ENCODE results near the gene PJVK. TPM values are rescaled to one million over a fixed set of nuclear protein-coding genes. Genes with fewer than 3 reads are reported as not detected.
"Not testable (repeated sequence)": the region's sequence is repeated elsewhere in the genome, so short reads cannot be mapped to it uniquely, and the experiment has no call there.

The PJVK gene
- total RNA-seq, 6 donors from 2014 or later = 1.7 to 3.7 (median 2.1) TPM; not detected in 1

DNA sequence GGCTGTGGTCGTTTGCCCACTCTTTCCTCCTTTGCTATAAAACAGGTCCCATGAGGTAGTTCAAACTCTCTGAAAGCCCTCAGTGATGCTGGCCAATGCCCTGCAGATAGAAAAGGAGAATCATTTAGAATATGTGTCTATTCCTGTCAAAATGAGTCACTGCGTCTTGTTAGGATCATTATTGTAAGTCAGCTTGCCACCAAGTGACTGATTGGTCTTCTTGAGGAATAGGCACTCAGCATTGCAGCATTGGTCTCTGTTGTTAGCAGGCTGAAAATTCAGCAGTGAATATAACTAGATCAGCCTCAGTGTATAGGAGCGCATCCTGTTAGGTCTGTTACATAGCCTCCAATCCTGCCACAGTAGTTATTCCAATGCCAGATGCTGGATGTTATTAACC lies 29.1 kb upstream of the PJVK start:
- WGBS, 2 donors = 96 to 98% methylated on average over 3 of the region's 3 CpGs
- H3K9me3 ChIP-seq = peaks cover 0 to 6% (median 0%) of the 10 kb centered on the region in 4 donors

GRCh38 chr2:178423746-178424145 lies 27.4 kb upstream of the PJVK start:
- DNase-seq = not testable (repeated sequence)

More for the DNA sequence above, 29.1 kb upstream of the PJVK start:
- DNase-seq (no peak), ATAC-seq (ENCODE audit: low FRiP score in 2 of 2) (no peak)
- no peak for TF ChIP-seq EP300 (IDR thresholded peaks at IDR 0.05)
- TF ChIP-seq POLR2AphosphoS5 (IDR thresholded peaks at IDR 0.05) = no peak
- no peak for TF ChIP-seq CTCF (IDR thresholded peaks at IDR 0.05)
- no peak for TF ChIP-seq POLR2A (IDR thresholded peaks at IDR 0.05)
- no peak overlapping the region for H3K27ac ChIP-seq
- H3K27me3 ChIP-seq = no peaks in the 10 kb centered on the region
- H3K4me3 ChIP-seq = no peak overlapping the region
- H3K4me1 ChIP-seq = no peaks in the 10 kb centered on the region
- H3K36me3 ChIP-seq = peaks cover 0 to 7% (median 3%) of the 10 kb centered on the region in 4 donors

GRCh38 chr2:178425255-178425827 lies 25.8 kb upstream of the PJVK start:
- H3K36me3 ChIP-seq = peaks cover 0 to 35% (median 9%) of the 10 kb centered on the region in 4 donors
- DNase-seq (no peak), ATAC-seq (ENCODE audit: low FRiP score in 2 of 2) (no peak)
- no peaks in the 10 kb centered on the region for H3K4me1 ChIP-seq
- no peaks in the 10 kb centered on the region for H3K27me3 ChIP-seq
- H3K4me3 ChIP-seq = no peak overlapping the region
- TF ChIP-seq POLR2AphosphoS5 (IDR thresholded peaks at IDR 0.05) (no peak), EP300 (IDR thresholded peaks at IDR 0.05) (no peak), CTCF (IDR thresholded peaks at IDR 0.05) (no peak), POLR2A (IDR thresholded peaks at IDR 0.05) (no peak)
- H3K27ac ChIP-seq = no peak overlapping the region
- 97 to 99% methylated on average over 4 of the region's 4 CpGs for WGBS, 2 donors
- peaks cover 0 to 6% (median 0%) of the 10 kb centered on the region in 4 donors for H3K9me3 ChIP-seq

More at GRCh38 chr2:178423746-178424145, 27.4 kb upstream of the PJVK start:
- H3K9me3 ChIP-seq; H3K27ac ChIP-seq; H3K4me3 ChIP-seq; H3K4me1 ChIP-seq; ATAC-seq (ENCODE audit: low FRiP score in 2 of 2); H3K27me3 ChIP-seq: not testable (repeated sequence)
- 94 to 96% methylated on average over 5 of the region's 5 CpGs for WGBS, 2 donors
- peaks cover 0 to 20% (median 7%) of the 10 kb centered on the region in 4 donors for H3K36me3 ChIP-seq

DNA sequence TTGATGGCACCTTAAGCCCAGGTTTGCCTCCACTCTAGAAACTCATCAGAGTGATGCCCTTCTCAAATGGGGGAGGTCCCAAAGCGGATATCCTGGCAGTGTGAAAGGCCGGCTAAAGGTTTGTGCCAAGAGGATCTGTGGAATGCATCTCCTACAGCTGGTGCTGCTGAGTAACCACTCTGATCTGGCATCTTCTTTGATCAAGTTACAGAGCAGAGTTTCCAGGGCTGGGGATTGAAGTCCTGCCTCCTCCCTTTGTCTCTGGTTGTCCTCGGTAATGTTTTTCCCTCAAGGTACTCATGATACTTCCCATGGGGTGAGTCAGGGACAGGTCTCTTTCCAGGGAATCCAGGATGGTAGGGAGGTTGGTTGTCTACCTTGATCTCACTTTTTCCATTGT lies 24.8 kb upstream of the PJVK start:
- H3K27ac ChIP-seq = no peak overlapping the region
- peaks cover 0 to 45% (median 16%) of the 10 kb centered on the region in 4 donors for H3K36me3 ChIP-seq
- H3K4me1 ChIP-seq = no peaks in the 10 kb centered on the region
- DNase-seq (no peak), ATAC-seq (ENCODE audit: low FRiP score in 2 of 2) (no peak)
- peaks cover 0 to 6% (median 0%) of the 10 kb centered on the region in 4 donors for H3K9me3 ChIP-seq
- 93 to 94% methylated on average over 3 of the region's 3 CpGs for WGBS, 2 donors
- no peaks in the 10 kb centered on the region for H3K27me3 ChIP-seq
- TF ChIP-seq CTCF (IDR thresholded peaks at IDR 0.05) (no peak), POLR2AphosphoS5 (IDR thresholded peaks at IDR 0.05) (no peak), POLR2A (IDR thresholded peaks at IDR 0.05) (no peak), EP300 (IDR thresholded peaks at IDR 0.05) (no peak)
- no peak overlapping the region for H3K4me3 ChIP-seq

DNA sequence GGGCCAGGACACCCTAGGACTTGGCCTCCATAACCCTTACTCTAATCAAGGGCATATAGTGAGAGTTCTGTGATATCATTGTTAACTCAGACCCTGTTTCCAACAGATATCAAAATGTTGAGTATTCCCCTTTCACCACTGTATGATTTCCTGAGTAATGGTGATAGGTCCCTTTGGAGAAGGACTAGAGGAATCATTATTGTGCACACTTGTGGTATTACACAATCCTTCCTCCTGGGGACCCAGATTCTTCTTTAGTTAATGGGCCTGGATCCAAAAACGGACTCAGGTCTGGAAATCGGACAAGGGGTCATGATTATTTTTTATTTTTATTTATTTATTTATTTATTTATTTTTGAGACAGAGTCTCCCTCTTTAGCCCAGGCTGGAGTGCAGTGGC lies 23.7 kb upstream of the PJVK start:
- no peak overlapping the region for H3K4me3 ChIP-seq
- no peaks in the 10 kb centered on the region for H3K27me3 ChIP-seq
- DNase-seq (no peak), ATAC-seq (ENCODE audit: low FRiP score in 2 of 2) (no peak)
- H3K9me3 ChIP-seq = peaks cover 0 to 6% (median 0%) of the 10 kb centered on the region in 4 donors
- no peak for TF ChIP-seq EP300 (IDR thresholded peaks at IDR 0.05)
- no peak for TF ChIP-seq POLR2A (IDR thresholded peaks at IDR 0.05)
- TF ChIP-seq POLR2AphosphoS5 (IDR thresholded peaks at IDR 0.05) = no peak
- TF ChIP-seq CTCF (IDR thresholded peaks at IDR 0.05) = no peak
- 92 to 95% methylated on average over 2 of the region's 2 CpGs for WGBS, 2 donors
- H3K36me3 ChIP-seq = peaks cover 0 to 56% (median 22%) of the 10 kb centered on the region in 4 donors
- no peaks in the 10 kb centered on the region for H3K4me1 ChIP-seq
- no peak overlapping the region for H3K27ac ChIP-seq
